ENCODE data around the gene RNF44. TPM values are rescaled to one million over a fixed set of nuclear protein-coding genes. Genes with fewer than 3 reads are reported as not detected.

Gene RNF44
- 0.54 and 0.83 TPM in 2 replicates for total RNA-seq (2012; rRNA removed)
- polyA plus RNA-seq (2012; rRNA removed), result 12.4 and 13.2 TPM in 2 replicates
- 5.9 and 12.1 TPM in 2 replicates for polyA plus RNA-seq (2012; cell fraction: cytosol; rRNA removed)
- polyA plus RNA-seq (2012; cell fraction: nucleus; rRNA removed; ENCODE audit: low replicate concordance), result 56.1 and 127 TPM in 2 replicates
- percentile 57 among the genes with signal in this experiment for Bru-seq, nascent RNA
- BruChase-seq, experiment 1, labeled RNA remaining after a 6-hour chase, result percentile 63 among the genes with signal in this experiment
- BruChase-seq, experiment 2, labeled RNA remaining after a 2-hour chase, result percentile 66 among the genes with signal in this experiment
- long read RNA-seq, partial matches to known transcripts, result 3 of 18 reads
- long read RNA-seq, other reads (novel, unspliced or antisense), result 15 of 18 reads

- H3K79me1 ChIP-seq (ENCODE audit: low read depth in 1 of 2, low read length in 2 of 2), result peaks cover 23 to 38% of the 10 kb centered on the region in 2 experiments
- H3K4me3 ChIP-seq (ENCODE audit: insufficient read depth, low read depth, low read length), result peak within 1 kb of the TSS; percentile 69
- peak within 1 kb of the TSS; percentile 50 for H2BK20ac ChIP-seq (ENCODE audit: low read depth, low read length)
- peak within 1 kb of the TSS; percentile 74 for H3K9ac ChIP-seq (ENCODE audit: low read depth, low read length)
- no peaks in the 10 kb centered on the region for H3K27me3 ChIP-seq (ENCODE audit: control insufficient read depth, insufficient read depth, low read length)
- peak within 1 kb of the TSS; percentile 90 for H3K23ac ChIP-seq (ENCODE audit: low read depth, low read length)
- H3K27ac ChIP-seq (ENCODE audit: insufficient read depth, low read length), result peak within 1 kb of the TSS; percentile 85
- in situ Hi-C loops (cut with MboI; ENCODE audit: low sequenced_read_pairs) (no loop called here), intact Hi-C loops (cut with micrococcal nuclease) (loop anchor here (2.0 kb wide), 3 partner anchors 78 to 120 kb away; partner anchors contain the start of genes CLTB and FAF2), dilution Hi-C loops (cut with HindIII; ENCODE audit: low sequenced_read_pairs, unreplicated experiment) (no loop called here)
- H3K36me3 ChIP-seq (ENCODE audit: control insufficient read depth, insufficient read depth, low read length), result 0 out of 2 replicates have a peak, but pooled peaks cover 1% of the 10 kb centered on the region
- peak within 1 kb of the TSS; percentile 81 for H2BK120ac ChIP-seq (ENCODE audit: low read depth, low read length)
- peak within 1 kb of the TSS; percentile 75 for H2BK5ac ChIP-seq (ENCODE audit: low read depth, low read length, poor library complexity, severe bottlenecking)
- no peaks in the 10 kb centered on the region for H3K9me3 ChIP-seq (ENCODE audit: control insufficient read depth, insufficient read depth, low read length)
- peak within 1 kb of the TSS; percentile 97 for H2AFZ ChIP-seq (replicated peaks; ENCODE audit: low read length, poor library complexity)
- peak within 1 kb of the TSS; percentile 88; the same call in 2 of the 3 replicates for H2BK15ac ChIP-seq (ENCODE audit: low read depth, low read length)
- peak within 1 kb of the TSS; percentile 72 for H3K56ac ChIP-seq (ENCODE audit: extremely low read depth, insufficient read depth, low read length)
- H4K8ac ChIP-seq (ENCODE audit: low read depth in 2 of 2, low read length in 2 of 2), result peak within 1 kb of the TSS; percentile 65 to 94
- ChIA-PET CTCF (interaction anchor here (0.8 to 1.0 kb wide), 2 partner anchors 36 to 807 kb away, joined by 3 to 4 read pairs; no protein-coding TSS in a partner anchor), POLR2A (ENCODE audit: unreplicated experiment) (interaction anchor here (0.6 to 1.0 kb wide), 3 partner anchors 10 to 18 kb away, joined by 3 to 5 read pairs (median 4); partner anchors contain the start of gene CDHR2)
- peak within 1 kb of the TSS; percentile 54; the same call in 1 of the 2 replicates for H2AK5ac ChIP-seq (ENCODE audit: low read depth, low read length)
- peaks cover 24% of the 10 kb centered on the region for H3K4me1 ChIP-seq (ENCODE audit: control insufficient read depth, insufficient read depth, low read length)
- no TSS peak for BruUV-seq (replicated peaks)
- H4K5ac ChIP-seq (ENCODE audit: low read depth, low read length), result peak within 1 kb of the TSS; percentile 43
- H3K4ac ChIP-seq (ENCODE audit: low read depth, low read length), result peak within 1 kb of the TSS; percentile 96
- peak within 1 kb of the TSS; percentile 36; the same call in 1 of the 2 replicates for H3K18ac ChIP-seq (ENCODE audit: low read depth, low read length)
- H4K91ac ChIP-seq (ENCODE audit: insufficient read depth, low read depth, low read length), result peak within 1 kb of the TSS; percentile 92
- H3K9me1 ChIP-seq (ENCODE audit: insufficient read depth, low read length), result peaks cover 15% of the 10 kb centered on the region; the same call in 1 of the 2 replicates
- peak within 1 kb of the TSS; percentile 99 for H2AK9ac ChIP-seq (replicated peaks; ENCODE audit: low read depth, low read length, poor library complexity)
- no peak for TF ChIP-seq CHD1 (IDR thresholded peaks at IDR 0.05; ENCODE audit: low read depth, low read length)
- TF ChIP-seq, protein P1, sequence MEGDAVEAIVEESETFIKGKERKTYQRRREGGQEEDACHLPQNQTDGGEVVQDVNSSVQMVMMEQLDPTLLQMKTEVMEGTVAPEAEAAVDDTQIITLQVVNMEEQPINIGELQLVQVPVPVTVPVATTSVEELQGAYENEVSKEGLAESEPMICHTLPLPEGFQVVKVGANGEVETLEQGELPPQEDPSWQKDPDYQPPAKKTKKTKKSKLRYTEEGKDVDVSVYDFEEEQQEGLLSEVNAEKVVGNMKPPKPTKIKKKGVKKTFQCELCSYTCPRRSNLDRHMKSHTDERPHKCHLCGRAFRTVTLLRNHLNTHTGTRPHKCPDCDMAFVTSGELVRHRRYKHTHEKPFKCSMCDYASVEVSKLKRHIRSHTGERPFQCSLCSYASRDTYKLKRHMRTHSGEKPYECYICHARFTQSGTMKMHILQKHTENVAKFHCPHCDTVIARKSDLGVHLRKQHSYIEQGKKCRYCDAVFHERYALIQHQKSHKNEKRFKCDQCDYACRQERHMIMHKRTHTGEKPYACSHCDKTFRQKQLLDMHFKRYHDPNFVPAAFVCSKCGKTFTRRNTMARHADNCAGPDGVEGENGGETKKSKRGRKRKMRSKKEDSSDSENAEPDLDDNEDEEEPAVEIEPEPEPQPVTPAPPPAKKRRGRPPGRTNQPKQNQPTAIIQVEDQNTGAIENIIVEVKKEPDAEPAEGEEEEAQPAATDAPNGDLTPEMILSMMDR (conservative IDR thresholded peaks at IDR 0.05; ENCODE audit: low read depth, low read length), result no peak
- no peak for TF ChIP-seq RFX5 (IDR thresholded peaks at IDR 0.05; ENCODE audit: low read depth, low read length)
- no peak for TF ChIP-seq MAFK (IDR thresholded peaks at IDR 0.05; ENCODE audit: low read depth, low read length)
- no peak for TF ChIP-seq MXI1 (IDR thresholded peaks at IDR 0.05; ENCODE audit: borderline replicate concordance, low read depth, low read length)
- TF ChIP-seq BHLHE40 (IDR thresholded peaks at IDR 0.05; ENCODE audit: low read depth, low read length), result peak; percentile 90
- no peak for TF ChIP-seq NFE2L2 (IDR thresholded peaks at IDR 0.05; ENCODE audit: low read depth, low read length)
- TF ChIP-seq CEBPB (IDR thresholded peaks at IDR 0.05; ENCODE audit: low read depth, low read length), result no peak
- peak; percentile 100 for TF ChIP-seq MAZ (IDR thresholded peaks at IDR 0.05; ENCODE audit: borderline replicate concordance, low read depth, low read length)
- no peak for TF ChIP-seq FOS (IDR thresholded peaks at IDR 0.05; ENCODE audit: low read depth, low read length)
- TF ChIP-seq, protein P2, sequence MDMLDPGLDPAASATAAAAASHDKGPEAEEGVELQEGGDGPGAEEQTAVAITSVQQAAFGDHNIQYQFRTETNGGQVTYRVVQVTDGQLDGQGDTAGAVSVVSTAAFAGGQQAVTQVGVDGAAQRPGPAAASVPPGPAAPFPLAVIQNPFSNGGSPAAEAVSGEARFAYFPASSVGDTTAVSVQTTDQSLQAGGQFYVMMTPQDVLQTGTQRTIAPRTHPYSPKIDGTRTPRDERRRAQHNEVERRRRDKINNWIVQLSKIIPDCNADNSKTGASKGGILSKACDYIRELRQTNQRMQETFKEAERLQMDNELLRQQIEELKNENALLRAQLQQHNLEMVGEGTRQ (IDR thresholded peaks at IDR 0.05; ENCODE audit: low read depth, low read length), result peak; percentile 94
- TF ChIP-seq RAD21 (IDR thresholded peaks at IDR 0.05; ENCODE audit: low read length), result no peak
- peak within 1 kb of the TSS; percentile 86 for H3K4me2 ChIP-seq (ENCODE audit: low read depth, low read length)
- peak within 1 kb of the TSS; percentile 92 for H3K14ac ChIP-seq (replicated peaks; ENCODE audit: low read depth, low read length)
- ATAC-seq (ENCODE audit: low read depth), result peak; percentile 81
- WGBS, 2 experiments (ENCODE audit: extremely low coverage in 2 of 2, insufficient read length in 1 of 2), result 1% methylated on average over 25 of the region's 63 CpGs; no CpG with 5 or more reads in 1 of the 2 experiments
- DNase-seq, result peak; percentile 97
- H4K20me1 ChIP-seq (ENCODE audit: insufficient read depth, low read length), result peaks cover 28% of the 10 kb centered on the region
These were observed at the start of gene RNF44 for GRCh38 chr5:176536902-176537553. RNF44 (minus strand) TSS chr5:176537402; CDS start chr5:176532472, 4,930 bp downstream.

All from IMR-90 (cell line).